GM21825 (cell line): Measurements from ENCODE around the gene CXorf66.
"Not testable (repeated sequence)": the region's sequence is repeated elsewhere in the genome, so short reads cannot be mapped to it uniquely, and the experiment has no call there.

Experiments
- ATAC-seq: cut with Tn5 transposase; IDR thresholded peaks from one replicate; pipeline ENCODE4 v1.9.1; 2021; ENCODE audit warnings: mild to moderate bottlenecking, moderate library complexity; ENCODE audit not compliant: unreplicated experiment

The CXorf66 gene

GRCh38 chrX:139930401-139930800, 34.9 kb downstream of the CXorf66 start:
- ATAC-seq: no peak

DNA sequence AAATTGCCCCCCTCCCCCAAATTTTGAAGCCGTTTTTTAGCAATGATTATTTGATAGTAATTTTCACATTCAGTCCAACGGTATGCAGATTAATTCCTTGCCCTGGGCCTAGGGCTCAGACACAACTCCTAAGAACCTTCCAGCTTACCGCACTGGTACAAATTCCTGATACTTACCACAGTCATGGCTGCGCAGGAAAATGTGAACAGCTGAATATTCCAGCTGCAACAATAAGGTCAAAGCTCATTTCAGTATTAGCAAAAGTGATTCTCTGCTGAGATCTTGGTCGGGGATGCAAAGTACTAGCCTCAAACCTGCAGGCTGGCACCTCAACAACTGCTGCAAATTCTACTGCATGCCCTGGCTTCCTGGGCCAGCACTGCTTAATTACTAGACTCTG, 35.4 kb downstream of the CXorf66 start:
- ATAC-seq: no peak

- ATAC-seq: no peak
These were observed 40.6 kb downstream of the CXorf66 start for GRCh38 chrX:139924696-139925095.

DNA sequence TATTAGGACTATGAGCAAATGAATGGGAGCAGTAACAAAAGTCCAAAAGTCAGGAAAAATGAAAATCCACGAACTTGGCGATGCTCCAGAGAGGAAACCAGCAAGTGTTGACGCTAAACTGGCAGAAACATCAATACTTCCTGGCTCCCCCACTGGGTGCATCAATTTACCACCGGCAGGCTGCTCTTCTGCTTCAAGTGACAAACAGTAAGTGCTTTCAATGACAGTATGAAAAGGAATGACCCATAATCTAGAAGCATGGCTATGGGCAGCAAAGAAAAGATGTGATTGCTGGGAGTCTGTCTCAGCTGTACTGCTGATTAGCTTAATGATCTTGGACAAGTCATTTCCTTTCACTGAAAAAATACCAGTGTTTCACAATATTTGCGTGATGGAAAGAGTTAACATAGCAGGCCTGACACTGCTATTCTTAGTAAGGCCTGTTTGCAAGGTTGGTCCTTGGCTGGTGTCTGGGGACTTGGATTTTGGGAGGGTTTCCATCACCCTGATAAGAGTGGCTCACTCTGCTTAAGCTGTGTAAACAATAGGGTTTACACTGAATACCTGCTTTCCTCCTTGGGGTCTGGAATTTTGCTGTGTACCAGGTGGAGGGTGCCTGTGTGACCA, 41.1 kb downstream of the CXorf66 start:
- ATAC-seq: no peak

DNA sequence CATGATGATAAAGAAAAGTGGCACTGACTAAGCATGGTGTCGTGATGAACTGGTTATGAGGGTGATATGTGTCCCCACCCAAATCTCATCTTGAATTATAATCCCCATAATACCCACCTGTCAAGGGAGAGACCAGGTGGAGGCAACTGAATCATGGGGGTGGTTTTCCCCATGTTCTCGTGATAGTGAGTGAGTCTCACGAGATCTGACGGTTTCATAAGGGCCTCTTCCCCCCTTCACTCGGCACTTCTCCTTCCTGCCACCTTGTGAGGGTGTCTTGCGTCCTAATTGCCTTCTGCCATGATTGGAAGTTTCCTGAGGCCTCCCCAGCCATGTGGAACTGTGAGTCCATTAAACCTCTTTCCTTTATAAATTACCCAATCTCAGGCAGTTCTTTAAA, 44.2 kb downstream of the CXorf66 start:
- ATAC-seq: not testable (repeated sequence)

DNA sequence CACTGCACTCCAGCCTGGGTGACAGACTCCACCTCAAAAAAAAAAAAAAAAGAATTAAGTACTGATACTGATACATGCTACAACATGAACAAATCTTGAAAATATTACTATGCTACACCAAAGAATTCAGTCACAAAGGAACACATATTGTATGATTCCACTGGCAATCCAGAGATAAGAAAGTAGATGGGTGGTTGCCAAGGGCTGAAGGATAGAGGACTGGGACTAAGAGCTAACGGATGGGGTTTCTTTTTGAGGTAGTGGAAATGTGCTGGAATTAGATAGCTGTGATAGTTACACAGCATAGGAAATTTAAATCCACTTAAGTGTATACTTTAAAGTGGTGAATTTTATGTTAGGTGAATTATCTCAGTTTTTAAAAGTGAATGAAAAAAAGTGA, 45.0 kb downstream of the CXorf66 start:
- ATAC-seq: no peak

DNA sequence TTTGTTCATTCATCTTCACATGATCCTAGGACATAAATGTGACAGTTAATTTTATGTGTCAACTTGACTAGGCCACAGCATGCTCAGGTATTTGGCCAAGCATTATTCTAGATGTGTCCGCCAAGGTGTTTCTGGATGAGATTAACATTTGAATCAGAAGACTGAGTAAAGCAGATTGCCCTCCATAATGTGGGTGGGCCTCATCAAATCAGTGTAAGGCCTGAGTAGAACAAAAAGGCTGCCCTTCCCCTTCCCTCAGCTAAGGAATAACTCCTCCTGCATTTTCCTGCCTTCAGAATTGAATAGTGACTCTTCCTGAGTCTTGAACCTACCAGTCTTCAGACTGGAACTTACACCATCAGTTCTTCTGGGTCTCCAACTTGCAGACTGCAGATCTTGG, 50.9 kb downstream of the CXorf66 start:
- ATAC-seq: no peak

DNA sequence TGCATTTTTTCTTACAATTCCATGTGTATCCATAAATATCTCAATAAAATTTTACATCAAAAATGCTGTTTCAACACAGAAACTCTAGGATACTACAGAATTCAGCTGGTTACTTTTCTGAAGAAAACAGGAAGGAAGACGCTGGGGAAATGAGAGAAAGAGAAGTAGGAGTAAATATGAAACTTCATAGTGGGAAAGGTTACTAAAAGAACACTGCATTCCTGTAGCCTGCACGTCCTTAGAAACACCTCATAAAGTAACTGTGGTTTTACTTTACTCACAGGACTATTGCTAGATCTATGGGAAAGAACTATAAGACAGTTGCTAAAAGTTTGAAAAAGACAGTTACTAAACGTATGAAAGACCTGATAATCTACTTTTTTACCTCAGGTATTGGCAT, 55.6 kb downstream of the CXorf66 start:
- ATAC-seq: peak; percentile 49

DNA sequence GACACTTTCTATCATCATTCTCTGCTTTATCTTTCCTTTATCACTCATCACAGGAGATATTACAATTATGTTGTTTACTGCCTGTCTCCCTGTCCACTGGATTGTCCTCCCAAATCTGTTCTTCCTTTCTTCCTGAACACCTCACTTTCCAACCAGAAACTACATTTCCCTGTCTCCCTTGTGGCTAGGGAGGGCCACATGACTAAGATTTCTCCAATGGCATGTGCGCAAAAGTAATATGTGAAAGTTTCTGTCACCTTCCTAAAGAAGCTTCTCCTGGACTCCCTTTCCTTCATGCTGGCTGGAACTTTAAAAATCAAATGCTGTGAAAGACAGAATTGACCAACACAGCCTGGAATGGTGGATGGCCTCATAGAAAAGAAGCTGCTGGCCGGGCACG, 58.2 kb downstream of the CXorf66 start:
- no peak for ATAC-seq

DNA sequence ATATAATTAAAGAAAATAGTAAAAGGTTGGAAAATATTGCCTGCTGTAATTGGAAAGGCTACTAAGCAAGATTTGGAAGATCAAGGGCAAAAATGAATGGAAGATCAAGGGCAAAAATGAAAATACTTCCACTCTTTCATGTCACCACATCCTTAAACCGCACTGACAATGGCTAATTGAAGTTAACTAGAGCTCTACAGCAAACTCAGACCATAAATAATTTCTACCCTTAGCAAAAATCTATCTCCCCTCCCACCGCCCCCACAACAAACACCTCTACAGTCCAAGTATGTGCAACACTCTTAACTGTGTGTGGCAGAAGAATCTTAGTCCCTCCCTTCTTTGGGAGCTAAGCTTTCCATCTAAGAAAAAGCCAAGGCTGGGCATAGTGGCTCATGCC, 59.6 kb downstream of the CXorf66 start:
- no peak for ATAC-seq
